ENCODE results near the gene ZNF668. TPM values are rescaled to one million over a fixed set of nuclear protein-coding genes. Genes with fewer than 3 reads are reported as not detected.

ZNF668 gene
- total RNA-seq, 6 experiments from 2014 or later: 15.0 to 24.5 (median 17.5) TPM

DNA sequence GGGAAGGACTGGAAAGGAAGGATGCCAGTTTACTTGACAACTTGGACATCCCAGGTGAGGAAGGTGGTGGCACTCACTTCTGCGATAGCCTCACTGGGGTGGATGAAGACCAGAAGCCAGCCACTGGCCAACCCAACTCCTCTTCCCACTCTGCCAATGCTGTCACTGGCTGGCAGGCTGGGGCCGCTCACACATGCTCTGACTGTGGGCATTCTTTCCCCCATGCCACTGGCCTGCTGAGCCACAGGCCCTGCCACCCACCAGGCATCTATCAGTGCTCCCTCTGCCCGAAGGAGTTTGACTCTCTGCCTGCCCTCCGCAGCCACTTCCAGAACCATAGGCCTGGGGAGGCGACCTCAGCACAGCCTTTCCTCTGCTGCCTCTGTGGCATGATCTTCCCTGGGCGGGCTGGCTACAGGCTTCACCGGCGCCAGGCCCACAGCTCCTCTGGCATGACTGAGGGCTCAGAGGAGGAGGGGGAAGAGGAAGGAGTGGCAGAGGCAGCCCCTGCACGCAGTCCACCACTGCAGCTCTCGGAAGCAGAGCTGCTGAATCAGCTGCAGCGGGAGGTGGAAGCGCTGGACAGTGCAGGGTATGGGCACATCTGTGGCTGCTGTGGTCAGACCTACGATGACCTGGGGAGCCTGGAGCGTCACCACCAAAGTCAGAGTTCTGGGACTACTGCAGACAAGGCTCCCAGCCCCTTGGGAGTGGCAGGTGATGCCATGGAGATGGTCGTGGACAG lies 4.7 kb upstream of the ZNF668 start:
- Mint-ChIP-seq H3K9me3 (no peaks in the 10 kb centered on the region), H3K36me3 (ENCODE audit: low read depth) (peaks cover 17% of the 10 kb centered on the region), H3K4me1 (ENCODE audit: low read depth) (peaks cover 15% of the 10 kb centered on the region), H3K27me3 (ENCODE audit: insufficient read depth) (no peaks in the 10 kb centered on the region), H3K4me3 (no peak overlapping the region), H3K27ac (no peak overlapping the region)
- TF ChIP-seq, protein P1, sequence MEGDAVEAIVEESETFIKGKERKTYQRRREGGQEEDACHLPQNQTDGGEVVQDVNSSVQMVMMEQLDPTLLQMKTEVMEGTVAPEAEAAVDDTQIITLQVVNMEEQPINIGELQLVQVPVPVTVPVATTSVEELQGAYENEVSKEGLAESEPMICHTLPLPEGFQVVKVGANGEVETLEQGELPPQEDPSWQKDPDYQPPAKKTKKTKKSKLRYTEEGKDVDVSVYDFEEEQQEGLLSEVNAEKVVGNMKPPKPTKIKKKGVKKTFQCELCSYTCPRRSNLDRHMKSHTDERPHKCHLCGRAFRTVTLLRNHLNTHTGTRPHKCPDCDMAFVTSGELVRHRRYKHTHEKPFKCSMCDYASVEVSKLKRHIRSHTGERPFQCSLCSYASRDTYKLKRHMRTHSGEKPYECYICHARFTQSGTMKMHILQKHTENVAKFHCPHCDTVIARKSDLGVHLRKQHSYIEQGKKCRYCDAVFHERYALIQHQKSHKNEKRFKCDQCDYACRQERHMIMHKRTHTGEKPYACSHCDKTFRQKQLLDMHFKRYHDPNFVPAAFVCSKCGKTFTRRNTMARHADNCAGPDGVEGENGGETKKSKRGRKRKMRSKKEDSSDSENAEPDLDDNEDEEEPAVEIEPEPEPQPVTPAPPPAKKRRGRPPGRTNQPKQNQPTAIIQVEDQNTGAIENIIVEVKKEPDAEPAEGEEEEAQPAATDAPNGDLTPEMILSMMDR (IDR thresholded peaks at IDR 0.05): no peak
- no peak for DNase-seq

DNA sequence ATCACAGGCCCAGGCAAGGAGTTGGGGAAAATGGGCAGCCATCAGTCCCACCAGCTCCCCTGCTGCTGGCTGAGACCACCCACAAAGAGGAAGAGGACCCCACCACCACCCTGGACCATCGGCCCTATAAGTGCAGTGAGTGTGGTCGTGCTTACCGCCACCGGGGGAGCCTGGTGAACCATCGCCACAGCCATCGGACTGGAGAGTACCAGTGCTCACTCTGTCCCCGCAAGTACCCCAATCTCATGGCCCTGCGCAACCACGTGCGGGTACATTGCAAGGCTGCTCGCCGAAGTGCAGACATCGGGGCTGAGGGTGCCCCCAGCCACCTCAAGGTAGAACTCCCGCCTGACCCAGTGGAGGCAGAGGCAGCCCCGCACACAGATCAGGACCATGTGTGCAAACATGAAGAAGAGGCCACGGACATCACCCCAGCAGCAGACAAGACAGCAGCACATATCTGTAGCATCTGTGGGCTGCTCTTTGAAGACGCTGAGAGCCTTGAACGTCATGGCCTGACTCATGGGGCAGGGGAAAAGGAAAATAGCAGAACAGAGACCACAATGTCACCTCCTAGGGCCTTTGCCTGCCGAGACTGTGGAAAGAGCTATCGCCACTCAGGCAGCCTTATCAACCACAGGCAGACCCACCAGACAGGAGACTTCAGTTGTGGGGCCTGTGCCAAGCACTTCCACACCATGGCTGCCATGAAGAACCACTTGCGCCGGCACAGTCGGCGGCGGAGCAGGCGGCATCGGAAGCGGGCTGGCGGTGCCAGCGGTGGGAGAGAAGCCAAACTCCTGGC lies 3.8 kb upstream of the ZNF668 start:
- H3K36me3 Mint-ChIP-seq (ENCODE audit: low read depth): peaks cover 20% of the 10 kb centered on the region
- no peak overlapping the region for H3K27ac Mint-ChIP-seq
- TF ChIP-seq, protein P1 (IDR thresholded peaks at IDR 0.05): peak; percentile 32; the same call in 1 of the 2 replicates
- no peak for DNase-seq
- H3K4me1 Mint-ChIP-seq (ENCODE audit: low read depth): peaks cover 15% of the 10 kb centered on the region
- H3K9me3 Mint-ChIP-seq: no peaks in the 10 kb centered on the region
- no peaks in the 10 kb centered on the region for H3K27me3 Mint-ChIP-seq (ENCODE audit: insufficient read depth)
- no peak overlapping the region for H3K4me3 Mint-ChIP-seq

DNA sequence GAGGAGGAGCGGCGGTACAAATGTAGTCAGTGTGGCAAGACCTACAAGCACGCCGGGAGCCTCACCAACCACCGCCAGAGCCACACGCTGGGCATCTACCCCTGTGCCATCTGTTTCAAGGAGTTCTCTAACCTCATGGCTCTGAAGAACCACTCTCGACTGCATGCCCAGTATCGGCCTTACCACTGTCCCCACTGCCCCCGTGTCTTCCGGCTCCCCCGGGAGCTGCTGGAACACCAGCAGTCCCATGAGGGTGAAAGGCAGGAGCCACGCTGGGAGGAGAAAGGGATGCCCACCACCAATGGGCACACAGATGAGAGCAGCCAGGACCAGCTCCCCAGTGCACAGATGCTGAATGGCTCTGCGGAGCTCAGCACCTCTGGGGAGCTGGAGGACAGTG lies 3.0 kb upstream of the ZNF668 start:
- Mint-ChIP-seq H3K4me3 (no peak overlapping the region), H3K9me3 (no peaks in the 10 kb centered on the region), H3K27me3 (ENCODE audit: insufficient read depth) (no peaks in the 10 kb centered on the region), H3K4me1 (ENCODE audit: low read depth) (peaks cover 22% of the 10 kb centered on the region), H3K27ac (no peak overlapping the region), H3K36me3 (ENCODE audit: low read depth) (peaks cover 24% of the 10 kb centered on the region)
- TF ChIP-seq, protein P1 (IDR thresholded peaks at IDR 0.05): no peak
- DNase-seq: no peak

DNA sequence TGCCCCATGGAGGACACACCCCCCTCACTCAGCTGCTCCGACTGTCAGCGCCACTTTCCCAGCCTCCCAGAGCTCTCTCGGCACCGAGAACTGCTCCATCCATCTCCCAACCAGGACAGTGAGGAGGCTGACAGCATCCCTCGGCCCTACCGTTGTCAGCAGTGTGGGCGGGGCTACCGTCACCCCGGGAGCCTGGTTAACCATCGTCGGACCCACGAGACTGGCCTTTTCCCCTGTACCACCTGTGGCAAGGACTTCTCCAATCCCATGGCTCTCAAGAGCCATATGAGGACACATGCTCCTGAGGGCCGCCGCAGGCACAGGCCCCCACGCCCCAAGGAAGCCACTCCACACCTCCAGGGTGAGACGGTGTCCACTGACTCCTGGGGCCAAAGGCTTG lies 2.3 kb upstream of the ZNF668 start:
- DNase-seq: no peak
- Mint-ChIP-seq H3K36me3 (ENCODE audit: low read depth) (peaks cover 24% of the 10 kb centered on the region), H3K4me3 (no peak overlapping the region), H3K9me3 (no peaks in the 10 kb centered on the region), H3K27me3 (ENCODE audit: insufficient read depth) (no peaks in the 10 kb centered on the region), H3K4me1 (ENCODE audit: low read depth) (peaks cover 29% of the 10 kb centered on the region), H3K27ac (no peak overlapping the region)
- TF ChIP-seq, protein P1 (IDR thresholded peaks at IDR 0.05): no peak

DNA sequence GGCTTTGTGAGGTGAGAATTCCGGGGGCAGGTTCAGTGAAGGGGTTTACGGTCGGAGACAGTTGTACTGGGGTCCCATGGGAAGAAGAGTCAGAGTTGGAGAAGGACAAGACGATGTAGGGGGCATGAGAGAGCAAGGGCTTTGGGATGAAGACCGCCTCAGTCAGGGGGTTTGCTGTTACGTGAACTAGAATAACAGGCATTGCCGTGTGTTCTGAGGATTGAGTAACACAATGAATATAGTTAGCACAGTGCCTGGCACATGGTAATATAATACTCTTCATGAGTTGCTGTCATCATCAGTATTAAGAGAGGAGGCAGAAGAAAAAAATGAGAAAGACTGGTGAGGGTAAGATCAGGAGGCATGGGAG lies 759 bp upstream of the ZNF668 start:
- Mint-ChIP-seq H3K27me3 (ENCODE audit: insufficient read depth) (no peaks in the 10 kb centered on the region), H3K4me3 (peak overlapping the region; percentile 97), H3K9me3 (no peaks in the 10 kb centered on the region), H3K36me3 (ENCODE audit: low read depth) (peaks cover 17% of the 10 kb centered on the region), H3K4me1 (ENCODE audit: low read depth) (peaks cover 30% of the 10 kb centered on the region), H3K27ac (peak overlapping the region; percentile 90)
- DNase-seq: no peak
- TF ChIP-seq, protein P1 (IDR thresholded peaks at IDR 0.05): peak; percentile 33; the same call in 1 of the 2 replicates
